Dermis microvascular lymphatic vessel endothelial cell (primary cell): ENCODE measurements around the gene WDR87. TPM values are rescaled to one million over a fixed set of nuclear protein-coding genes. Genes with fewer than 3 reads are reported as not detected.
A peak's percentile ranks its signal among the peaks of the same experiment; 100 is the strongest.
"Not testable (repeated sequence)": the region's sequence is repeated elsewhere in the genome, so short reads cannot be mapped to it uniquely, and the experiment has no call there.

Experiments used
- DNase-seq, 2 donors: peaks; one replicate each; pipeline versions ENCODE4 v3.0.0 to v3.0.0-alpha.2; 2010; ENCODE audit warnings: low read depth in 2 of 2
- total RNA-seq: library from RNA; depleted of rRNA; stranded (reverse); fragments of >200 nt; gene quantifications from 2 replicates; pipeline ENCODE4 v1.2.1, GENCODE V29; 2014

Gene WDR87
- total RNA-seq, 1 donor from 2014 or later = not detected

- DNase-seq = no peak
Measured at GRCh38 chr19:37886571-37886970, 19.8 kb downstream of the WDR87 start.

DNA sequence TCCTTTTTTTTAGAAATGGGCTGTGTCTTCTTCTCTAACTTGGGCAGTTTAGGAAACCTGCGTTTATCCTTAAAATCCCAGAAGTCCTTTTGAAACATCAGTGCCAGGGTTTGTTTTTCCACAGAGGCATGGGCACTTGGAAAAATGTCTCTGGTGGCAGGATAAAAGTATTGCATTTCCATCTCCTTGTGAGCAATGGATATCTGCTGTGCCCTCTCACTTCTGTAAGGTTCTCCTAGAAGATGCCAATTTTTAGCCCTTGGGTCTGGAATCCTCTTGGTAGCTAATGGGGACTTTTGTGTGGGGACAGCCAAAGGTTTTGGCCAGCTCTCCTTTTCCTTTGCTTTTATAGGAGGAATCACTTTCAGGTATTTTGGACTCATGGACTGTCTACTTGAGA is 21.0 kb downstream of the WDR87 start:
- DNase-seq = no peak

- DNase-seq = no peak
Measured at GRCh38 chr19:37877147-37877546, 29.2 kb downstream of the WDR87 start.

DNA sequence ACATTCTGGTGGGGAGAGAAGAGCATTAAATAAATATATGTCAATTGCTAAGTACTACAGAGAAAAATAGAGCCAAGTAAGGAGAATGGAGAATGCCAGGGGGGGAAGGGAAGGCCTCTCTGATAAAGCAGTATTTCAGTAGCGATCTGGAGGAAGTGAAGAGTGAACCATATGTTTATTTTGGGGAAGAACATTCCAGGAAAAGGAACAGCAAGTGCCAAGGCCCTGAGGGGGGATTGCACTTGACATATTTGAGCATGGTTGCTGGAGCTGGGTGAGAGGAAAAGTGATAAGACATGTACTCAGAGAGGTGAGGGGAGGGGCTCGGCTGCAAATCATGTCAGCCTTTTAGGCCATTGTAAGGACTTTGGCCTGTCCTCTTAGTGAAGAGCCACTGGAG is 30.4 kb downstream of the WDR87 start:
- no peak for DNase-seq

DNA sequence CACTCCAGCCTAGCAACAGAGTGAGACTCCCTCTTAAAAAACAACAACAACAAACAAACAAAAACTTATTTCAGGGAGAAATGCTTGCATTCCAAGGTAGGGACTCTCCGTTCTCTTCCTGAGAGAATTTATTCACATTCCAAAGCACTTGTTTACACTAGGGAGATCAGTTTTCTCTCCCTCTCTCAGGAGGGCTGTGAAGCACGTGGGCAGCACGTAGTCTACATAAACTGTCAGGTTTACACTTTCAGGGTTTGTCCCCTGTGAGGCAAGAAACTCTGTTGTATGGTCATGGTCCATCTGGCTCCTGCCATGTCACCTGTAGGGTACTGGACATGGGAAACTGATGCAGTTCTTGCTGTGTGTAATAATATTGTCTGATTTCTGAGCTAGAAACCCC is 31.6 kb downstream of the WDR87 start:
- no peak for DNase-seq

DNA sequence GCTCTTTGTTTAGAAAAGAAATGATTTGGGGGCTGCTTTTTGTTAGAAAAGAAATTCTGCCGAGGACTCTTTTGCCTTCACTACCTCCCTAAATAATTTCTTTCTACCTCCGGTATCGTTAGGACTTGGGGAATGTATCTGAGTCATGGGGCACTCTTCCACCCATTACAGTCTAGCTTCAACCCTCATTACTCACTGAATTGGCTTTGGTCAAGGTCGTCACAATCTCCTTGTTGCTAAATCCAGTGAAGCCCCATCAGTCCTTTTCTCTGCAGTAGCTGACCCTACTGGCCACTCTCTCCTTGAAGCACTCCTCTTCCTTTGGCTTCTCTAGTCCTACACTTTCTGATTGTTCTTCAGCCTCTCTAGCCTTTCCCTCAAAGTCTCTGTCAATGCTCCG is 34.0 kb downstream of the WDR87 start:
- no peak for DNase-seq

DNA sequence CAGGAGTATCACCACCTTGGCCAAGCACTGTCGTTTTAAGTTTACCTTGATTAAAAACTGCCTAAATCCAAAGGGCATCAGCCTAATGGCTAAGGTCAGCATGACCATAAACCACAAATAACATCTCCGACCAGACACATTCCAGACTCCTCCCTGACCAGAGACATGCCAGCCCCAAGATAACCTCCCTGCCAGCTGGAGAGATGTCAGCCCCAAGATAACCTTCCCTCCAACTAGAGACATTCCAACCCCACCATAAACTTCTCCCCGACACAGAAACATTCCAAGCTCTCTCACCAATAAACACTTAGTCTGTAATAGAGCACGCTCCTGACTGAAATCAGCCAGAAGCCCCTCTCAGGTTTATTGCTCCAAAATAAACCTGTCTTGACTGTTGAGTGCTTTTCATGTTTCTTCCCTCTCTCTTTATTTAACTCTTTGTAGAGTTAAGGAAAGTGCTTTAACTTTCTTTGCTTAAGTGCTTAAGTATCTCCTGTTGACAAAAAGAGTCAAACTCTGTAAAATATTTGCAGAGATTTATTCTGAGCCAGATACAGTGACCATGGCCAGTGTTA is 36.5 kb downstream of the WDR87 start:
- no peak for DNase-seq

GRCh38 chr19:37867831-37868230 is 38.6 kb downstream of the WDR87 start:
- peak in 1 of 2 donors; percentile 10 for DNase-seq

- not testable (repeated sequence) for DNase-seq
Measured at GRCh38 chr19:37865930-37866329, 40.5 kb downstream of the WDR87 start.

GRCh38 chr19:37864501-37864900 is 41.9 kb downstream of the WDR87 start:
- DNase-seq = no peak

- DNase-seq = peak; percentile 4 to 59
Measured at GRCh38 chr19:37855098-37855497, 51.3 kb downstream of the WDR87 start.

GRCh38 chr19:37845932-37846331 is 60.5 kb downstream of the WDR87 start:
- DNase-seq = peak in 1 of 2 donors; percentile 18

Other genes starting within 250 kb of the WDR87 start
- 2.6 and 3.0 TPM in 2 replicates for gene ZNF607, start 186.8 kb downstream of the WDR87 start, total RNA-seq
- 3.1 and 3.8 TPM in 2 replicates for gene ZNF573, start 127.0 kb downstream of the WDR87 start, total RNA-seq
- 6.7 and 14.9 TPM in 2 replicates for gene SIPA1L3, start 614 bp upstream of the WDR87 start, total RNA-seq